DND-41 (cell line): Measurements from ENCODE around the gene WDR46.

Experiments
- ATAC-seq: fragments of 200-7000 bp; cut with Tn5 transposase; 3 replicates; pipeline ENCODE4 v1.9.1; 2021; ENCODE audit warnings: low read depth; ENCODE audit not compliant: insufficient read depth
- DNase-seq: peaks from one replicate; pipeline ENCODE4 v3.0.0-alpha.2; 2020
- H2AFZ ChIP-seq: 2 replicates; pipeline ENCODE4 v1.6.0; 2012; ENCODE audit warnings: low read depth, low read length
- H3K27ac ChIP-seq: 2 replicates; pipeline ENCODE4 v1.5.1; 2012; ENCODE audit warnings: low read length, inconsistent platforms
- H3K27me3 ChIP-seq: fragments of 200-600 bp; sonication (generic); 2 replicates; pipeline ENCODE4 v1.6.0; 2012; ENCODE audit warnings: low read length, mild to moderate bottlenecking, inconsistent platforms; ENCODE audit not compliant: insufficient read depth, poor library complexity
- H3K36me3 ChIP-seq: 2 replicates; pipeline ENCODE4 v1.5.1; 2012; ENCODE audit warnings: low read length, inconsistent platforms; ENCODE audit not compliant: insufficient read depth
- H3K4me1 ChIP-seq: 2 replicates; pipeline ENCODE4 v1.5.1; 2012; ENCODE audit warnings: mild to moderate bottlenecking, low read length; ENCODE audit not compliant: insufficient read depth
- H3K4me2 ChIP-seq: 2 replicates; pipeline ENCODE4 v1.6.0; 2012; ENCODE audit warnings: mild to moderate bottlenecking, moderate library complexity, low read length, inconsistent platforms; ENCODE audit not compliant: insufficient read depth
- H3K4me3 ChIP-seq, 2 experiments: fragments of 200-600 bp in 1 of 2; shearing (Covaris generic) in 1 of 2; 2 replicates each; pipeline ENCODE4 v1.5.1; 2012 to 2016; ENCODE audit warnings: inconsistent platforms in 2 of 2, low read length in 2 of 2, mild to moderate bottlenecking in 2 of 2, low read depth in 1 of 2, moderate library complexity in 1 of 2
- H3K79me2 ChIP-seq: 2 replicates; pipeline ENCODE4 v1.6.0; 2012; ENCODE audit warnings: low read length, inconsistent platforms; ENCODE audit not compliant: insufficient read depth
- H3K9ac ChIP-seq: 2 replicates; pipeline ENCODE4 v1.6.0; 2012; ENCODE audit warnings: low read depth, mild to moderate bottlenecking, inconsistent platforms, low read length, moderate library complexity
- H3K9me3 ChIP-seq: 2 replicates; pipeline ENCODE4 v1.5.1; 2012; ENCODE audit warnings: low read length, moderate library complexity, mild to moderate bottlenecking, inconsistent platforms; ENCODE audit not compliant: insufficient read depth, severe bottlenecking
- H4K20me1 ChIP-seq: 2 replicates; pipeline ENCODE4 v1.6.0; 2012; ENCODE audit warnings: low read length; ENCODE audit not compliant: insufficient read depth
- EZH2 ChIP-seq: IDR thresholded peaks from 3 replicates; pipeline ENCODE4 v1.6.1; 2012; ENCODE audit warnings: borderline replicate concordance, low read depth, mild to moderate bottlenecking, moderate library complexity, low read length, inconsistent platforms; ENCODE audit not compliant: severe bottlenecking
- TF ChIP-seq, protein P1 (sequence below): IDR thresholded peaks from 2 replicates; pipeline ENCODE4 v1.5.1; 2012; ENCODE audit warnings: borderline replicate concordance, low read length, moderate library complexity, mild to moderate bottlenecking; ENCODE audit not compliant: poor library complexity, severe bottlenecking; ENCODE audit errors: extremely low read depth

WDR46 gene

DNA sequence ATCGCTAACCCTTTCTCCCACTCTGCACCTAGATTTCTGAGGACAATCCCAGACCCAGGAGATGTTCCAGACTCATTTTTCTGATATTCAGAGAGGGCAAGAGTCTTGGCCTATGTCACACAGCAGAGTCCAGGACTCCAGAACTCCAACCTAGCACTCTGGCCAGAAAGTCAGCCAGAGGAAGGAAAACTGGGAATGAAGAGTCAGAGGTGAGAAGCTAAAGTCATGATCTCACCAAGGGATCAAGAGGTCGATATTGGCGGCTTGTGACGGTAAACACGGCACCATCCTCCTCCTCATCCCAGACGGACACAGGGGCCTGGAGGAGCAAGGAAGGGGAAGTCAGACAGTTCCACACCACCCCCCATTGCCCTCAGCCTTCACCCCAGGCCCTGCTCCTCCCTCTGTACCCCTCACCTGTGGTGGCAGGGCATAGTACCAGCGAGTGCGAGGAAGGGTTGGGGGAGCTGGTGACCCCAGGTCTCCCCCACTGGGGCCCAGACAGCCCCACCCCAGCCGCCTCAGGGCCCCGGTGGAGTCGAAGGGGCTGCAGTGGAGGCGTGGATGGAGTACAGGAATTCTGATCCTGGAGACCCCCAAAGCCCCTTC lies 7.9 kb upstream of the WDR46 start:
- H4K20me1 ChIP-seq: 0 out of 2 replicates have a peak, but pooled peaks cover 6% of the 10 kb centered on the region
- no peaks in the 10 kb centered on the region for H3K9me3 ChIP-seq
- H3K27me3 ChIP-seq: no peaks in the 10 kb centered on the region
- 0 out of 2 replicates have a peak overlapping the region, but pooled peaks have one; percentile 93 for H3K9ac ChIP-seq
- peaks cover 35% of the 10 kb centered on the region for H3K79me2 ChIP-seq
- ATAC-seq (no peak), DNase-seq (no peak)
- H3K4me3 ChIP-seq: no peak overlapping the region
- peaks cover 43% of the 10 kb centered on the region for H3K4me1 ChIP-seq
- TF ChIP-seq EZH2: no peak
- TF ChIP-seq, protein P1, sequence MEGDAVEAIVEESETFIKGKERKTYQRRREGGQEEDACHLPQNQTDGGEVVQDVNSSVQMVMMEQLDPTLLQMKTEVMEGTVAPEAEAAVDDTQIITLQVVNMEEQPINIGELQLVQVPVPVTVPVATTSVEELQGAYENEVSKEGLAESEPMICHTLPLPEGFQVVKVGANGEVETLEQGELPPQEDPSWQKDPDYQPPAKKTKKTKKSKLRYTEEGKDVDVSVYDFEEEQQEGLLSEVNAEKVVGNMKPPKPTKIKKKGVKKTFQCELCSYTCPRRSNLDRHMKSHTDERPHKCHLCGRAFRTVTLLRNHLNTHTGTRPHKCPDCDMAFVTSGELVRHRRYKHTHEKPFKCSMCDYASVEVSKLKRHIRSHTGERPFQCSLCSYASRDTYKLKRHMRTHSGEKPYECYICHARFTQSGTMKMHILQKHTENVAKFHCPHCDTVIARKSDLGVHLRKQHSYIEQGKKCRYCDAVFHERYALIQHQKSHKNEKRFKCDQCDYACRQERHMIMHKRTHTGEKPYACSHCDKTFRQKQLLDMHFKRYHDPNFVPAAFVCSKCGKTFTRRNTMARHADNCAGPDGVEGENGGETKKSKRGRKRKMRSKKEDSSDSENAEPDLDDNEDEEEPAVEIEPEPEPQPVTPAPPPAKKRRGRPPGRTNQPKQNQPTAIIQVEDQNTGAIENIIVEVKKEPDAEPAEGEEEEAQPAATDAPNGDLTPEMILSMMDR: no peak
- H2AFZ ChIP-seq: no peak overlapping the region
- peaks cover 47% of the 10 kb centered on the region for H3K36me3 ChIP-seq
- H3K4me2 ChIP-seq: peak overlapping the region; percentile 96
- no peak overlapping the region for H3K27ac ChIP-seq

DNA sequence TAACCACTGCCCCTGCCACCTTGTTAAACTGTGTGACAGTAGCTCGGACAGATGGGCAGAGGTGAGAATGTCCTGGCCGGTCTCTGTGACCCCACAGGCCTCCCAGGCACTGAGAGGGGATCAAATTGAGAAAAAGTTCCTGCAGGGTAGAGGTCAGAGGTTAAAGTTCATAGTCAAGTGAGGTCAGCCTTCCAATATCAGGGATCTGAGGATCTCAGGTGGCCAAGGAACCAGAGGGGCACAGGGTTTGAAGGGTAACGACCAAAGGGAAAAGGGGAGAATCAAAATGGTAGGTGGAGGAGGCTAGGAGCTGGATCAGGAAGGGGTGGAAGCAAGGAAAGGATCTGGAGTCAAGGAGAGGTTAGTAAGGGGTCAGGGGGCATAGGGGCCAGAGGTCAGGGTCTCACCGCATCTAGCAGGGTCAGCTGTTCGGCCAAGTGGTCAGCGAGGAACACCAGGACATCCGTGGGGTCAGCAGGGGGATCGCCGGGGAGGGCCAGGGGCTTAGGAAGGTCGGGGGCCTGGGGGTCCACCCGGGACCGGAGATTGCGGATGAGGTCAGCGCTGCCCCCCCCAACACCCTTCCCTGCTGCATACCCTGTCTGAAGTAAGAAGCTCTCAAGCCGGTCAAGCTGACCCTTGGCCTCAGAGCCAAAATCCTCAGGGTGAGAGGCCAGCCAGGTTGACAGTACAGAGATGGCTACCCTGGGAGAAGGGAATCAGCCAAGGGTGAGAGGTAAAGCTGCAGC lies 6.8 kb upstream of the WDR46 start:
- ATAC-seq: no peak
- Histone ChIP-seq H3K9me3 (no peaks in the 10 kb centered on the region), H3K36me3 (peaks cover 52% of the 10 kb centered on the region), H3K79me2 (peaks cover 35% of the 10 kb centered on the region), H4K20me1 (0 out of 2 replicates have a peak, but pooled peaks cover 6% of the 10 kb centered on the region), H3K4me1 (peaks cover 39% of the 10 kb centered on the region), H3K27ac (no peak overlapping the region), H3K9ac (no peak overlapping the region), H2AFZ (no peak overlapping the region), H3K4me2 (no peak overlapping the region), H3K27me3 (no peaks in the 10 kb centered on the region), H3K4me3 (no peak overlapping the region)
- TF ChIP-seq, protein P1: no peak
- TF ChIP-seq EZH2: no peak
- DNase-seq: no peak

DNA sequence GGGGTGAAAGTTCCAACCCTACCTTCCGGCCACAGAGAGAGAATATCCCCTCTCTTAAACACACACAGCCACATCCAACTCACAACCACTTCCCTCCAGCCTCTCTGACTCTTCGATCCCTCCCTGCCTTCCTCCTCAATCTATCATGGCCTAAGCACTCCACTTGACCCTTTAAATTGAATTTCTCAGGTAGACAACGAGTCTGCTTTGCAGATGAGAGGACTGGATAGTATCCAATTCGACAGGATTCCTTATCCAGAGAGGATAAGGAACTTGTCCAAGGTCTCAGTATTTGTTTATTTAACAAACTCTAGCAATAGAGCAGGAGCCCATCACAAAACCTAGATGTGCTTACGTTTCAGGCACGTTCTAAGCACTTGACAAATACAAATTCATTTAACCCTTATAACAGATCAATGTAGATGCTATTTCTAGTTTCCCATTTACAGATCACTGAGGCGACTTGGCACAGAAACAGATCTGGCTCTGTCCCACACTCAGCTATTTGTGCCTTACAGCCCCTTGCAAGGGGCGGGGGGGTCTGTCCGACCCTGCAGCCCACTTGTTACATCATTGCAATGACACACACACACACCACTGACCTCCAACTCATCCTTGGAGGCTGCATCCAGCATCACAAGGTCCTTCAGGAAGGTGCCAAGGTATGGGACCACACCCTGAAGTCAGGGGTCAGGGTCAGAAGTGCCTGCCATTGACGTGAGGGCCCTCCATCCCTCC lies 5.2 kb upstream of the WDR46 start:
- Histone ChIP-seq H3K9ac (no peak overlapping the region), H3K4me3 (no peak overlapping the region), H3K4me2 (no peak overlapping the region), H3K36me3 (peaks cover 57% of the 10 kb centered on the region), H4K20me1 (no peaks in the 10 kb centered on the region), H2AFZ (no peak overlapping the region), H3K27me3 (no peaks in the 10 kb centered on the region), H3K4me1 (peaks cover 37% of the 10 kb centered on the region), H3K9me3 (no peaks in the 10 kb centered on the region), H3K27ac (no peak overlapping the region), H3K79me2 (peaks cover 36% of the 10 kb centered on the region)
- no peak for ATAC-seq
- TF ChIP-seq EZH2: no peak
- TF ChIP-seq, protein P1: no peak
- no peak for DNase-seq
